Keratinocyte (primary cell): ENCODE data around the gene ARHGAP31.

Experiments
- EZH2 ChIP-seq: IDR thresholded peaks from one replicate; pipeline ENCODE4 v1.6.1; 2012; ENCODE audit warnings: inconsistent platforms, mild to moderate bottlenecking, low read length, moderate library complexity
- TF ChIP-seq, protein P1 (sequence below), 3 experiments: IDR thresholded peaks in 1 of 3; conservative IDR thresholded peaks in 1 of 3; optimal IDR thresholded peaks in 1 of 3; 2 replicates in 2 of 3; 3 replicates in 1 of 3; pipeline versions ENCODE3 to v1.5.1; 2011; ENCODE audit warnings: low read length in 3 of 3, mild to moderate bottlenecking in 3 of 3, moderate library complexity in 2 of 3, control low read depth in 1 of 3, inconsistent platforms in 1 of 3; ENCODE audit not compliant: insufficient read depth in 2 of 3; ENCODE audit errors: extremely low read depth in 1 of 3

DNA sequence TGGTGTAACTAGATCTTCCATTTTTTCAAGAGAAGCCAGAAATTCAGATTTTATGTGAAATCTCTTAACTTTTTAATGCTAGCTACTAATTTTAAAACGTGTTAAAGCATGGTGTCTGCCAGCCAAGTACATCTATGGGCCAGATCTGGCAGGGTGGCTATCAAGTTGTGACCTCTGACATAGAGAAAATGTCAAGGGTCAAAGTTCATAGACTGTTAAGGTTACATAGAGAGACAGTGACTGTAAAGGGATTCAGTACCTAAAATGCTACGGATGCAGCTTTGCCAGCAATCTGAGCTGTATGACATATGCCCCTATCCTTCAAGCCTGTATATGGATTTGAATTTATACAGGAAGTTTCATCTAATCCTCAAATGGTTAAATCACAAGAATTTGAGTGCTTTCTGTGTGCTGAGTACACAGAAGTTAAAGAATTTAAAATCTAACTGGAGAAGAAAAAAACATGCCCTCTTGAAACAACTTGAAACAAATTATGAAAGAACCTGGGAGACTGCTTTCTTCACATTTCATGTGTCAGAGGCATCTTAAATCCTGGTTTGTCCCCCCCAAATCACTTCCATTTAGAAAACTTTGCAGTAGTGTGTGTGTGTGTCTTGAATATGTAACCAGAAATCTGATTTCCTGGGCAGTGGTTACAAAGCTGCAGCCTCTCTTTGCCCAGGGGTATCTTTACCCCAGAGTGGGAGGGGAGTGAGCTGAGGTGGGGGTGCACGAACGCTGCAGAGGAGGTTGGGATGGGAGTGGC is 895 bp upstream of the ARHGAP31 start:
- TF ChIP-seq, protein P1, sequence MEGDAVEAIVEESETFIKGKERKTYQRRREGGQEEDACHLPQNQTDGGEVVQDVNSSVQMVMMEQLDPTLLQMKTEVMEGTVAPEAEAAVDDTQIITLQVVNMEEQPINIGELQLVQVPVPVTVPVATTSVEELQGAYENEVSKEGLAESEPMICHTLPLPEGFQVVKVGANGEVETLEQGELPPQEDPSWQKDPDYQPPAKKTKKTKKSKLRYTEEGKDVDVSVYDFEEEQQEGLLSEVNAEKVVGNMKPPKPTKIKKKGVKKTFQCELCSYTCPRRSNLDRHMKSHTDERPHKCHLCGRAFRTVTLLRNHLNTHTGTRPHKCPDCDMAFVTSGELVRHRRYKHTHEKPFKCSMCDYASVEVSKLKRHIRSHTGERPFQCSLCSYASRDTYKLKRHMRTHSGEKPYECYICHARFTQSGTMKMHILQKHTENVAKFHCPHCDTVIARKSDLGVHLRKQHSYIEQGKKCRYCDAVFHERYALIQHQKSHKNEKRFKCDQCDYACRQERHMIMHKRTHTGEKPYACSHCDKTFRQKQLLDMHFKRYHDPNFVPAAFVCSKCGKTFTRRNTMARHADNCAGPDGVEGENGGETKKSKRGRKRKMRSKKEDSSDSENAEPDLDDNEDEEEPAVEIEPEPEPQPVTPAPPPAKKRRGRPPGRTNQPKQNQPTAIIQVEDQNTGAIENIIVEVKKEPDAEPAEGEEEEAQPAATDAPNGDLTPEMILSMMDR (optimal IDR thresholded peaks at IDR 0.05 in 1 of 3, IDR thresholded peaks at IDR 0.05 in 1 of 3, conservative IDR thresholded peaks at IDR 0.05 in 1 of 3; ENCODE audit: extremely low read depth in 1 of 3, insufficient read depth in 2 of 3, low read length in 3 of 3), result no peak
- TF ChIP-seq EZH2, result no peak
